ENCODE data around the gene DMC1. TPM values are rescaled to one million over a fixed set of nuclear protein-coding genes. Genes with fewer than 3 reads are reported as not detected.
A peak's percentile ranks its signal among the peaks of the same experiment; 100 is the strongest.

Gene DMC1
- total and polyA plus RNA-seq, 9 of the 15 experiments (the other 6 are each of a cell fraction or from before 2014, with no cell fraction given), result 5.5 to 55.5 (median 9.8) TPM

DNA sequence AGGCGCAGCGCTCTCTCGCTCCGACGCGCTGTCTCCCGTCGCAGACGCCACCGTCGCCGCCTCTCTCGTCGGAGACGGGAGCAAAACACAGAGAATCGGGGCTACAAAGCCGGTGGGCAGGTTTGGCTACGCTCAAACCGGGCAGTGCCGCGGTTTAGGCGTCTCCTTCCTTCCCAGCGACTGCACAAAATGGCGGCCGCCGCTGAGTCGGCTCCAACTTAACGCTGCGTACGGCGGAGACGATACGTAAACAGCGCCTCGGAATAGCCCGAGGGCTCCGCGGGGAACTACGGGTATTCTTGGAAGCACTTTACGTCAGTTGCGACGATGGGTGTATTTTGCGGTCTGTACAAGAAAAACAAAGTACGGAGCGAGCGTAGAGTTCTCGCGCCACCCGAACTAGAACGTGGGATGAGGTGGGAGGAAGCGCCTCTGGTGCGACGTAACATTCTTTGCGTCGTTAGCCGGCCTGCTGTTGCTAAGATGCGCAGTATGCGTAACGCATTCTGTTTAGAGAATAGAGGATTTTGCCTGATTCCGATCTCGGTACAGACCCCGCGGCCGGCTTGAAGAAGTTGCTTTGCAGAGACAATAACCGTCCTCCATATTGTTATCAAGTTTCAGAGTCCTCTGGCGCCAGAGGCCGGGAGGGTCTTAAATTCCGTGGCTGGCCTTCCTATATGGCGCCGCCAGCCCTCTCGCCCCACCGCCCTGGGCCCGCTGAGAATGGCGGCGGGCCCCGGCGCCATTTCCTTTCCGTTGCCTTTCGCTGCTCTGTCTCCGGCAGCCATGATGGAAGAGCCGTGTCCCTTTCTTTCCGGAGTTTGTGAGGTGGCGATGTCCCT, 63.6 kb downstream of the DMC1 start, which contains the start of gene DDX17:
DDX17 (minus strand) TSS at position 194 of the 845 bp plus-strand sequence.
- in situ Hi-C loops (cut with MboI), result no loop called here
- CTCF ChIA-PET (ENCODE audit: low intra/inter-chr PET ratio), result interaction anchor here (0.9 kb wide), 1 partner anchor 9 kb away, joined by 5 read pairs; no protein-coding TSS in a partner anchor
- TSS peak; percentile 93 for BruUV-seq (replicated peaks)
- H3K36me3 ChIP-seq (ENCODE audit: control insufficient read depth, insufficient read depth, low read length), result peaks cover 34% of the 10 kb centered on the region
- peaks cover 48% of the 10 kb centered on the region for H3K79me2 ChIP-seq (ENCODE audit: control insufficient read depth, insufficient read depth, low read length)
- peak within 1 kb of the TSS; percentile 99 to 100 for H3K9ac ChIP-seq (ENCODE audit: insufficient read depth in 1 of 2, low read depth in 2 of 2, low read length in 2 of 2)
- peak; percentile 73 to 93 (median 83) for DNase-seq (ENCODE audit: extremely low read depth in 1 of 4, low spot score in 3 of 4)
- intact Hi-C loops (cut with micrococcal nuclease), result no loop called here
- peak; percentile 95 for FAIRE-seq
- under 1% methylated on average over 72 of the region's 83 CpGs for WGBS (ENCODE audit: insufficient coverage, low coverage, missing lambda C conversion rate)
- no peaks in the 10 kb centered on the region; the same call in 1 of the 2 replicates for H4K20me1 ChIP-seq (replicated peaks; ENCODE audit: control insufficient read depth, insufficient read depth, low read length)
- peak within 1 kb of the TSS; percentile 92 for H3K4me2 ChIP-seq (ENCODE audit: insufficient read depth, low read length)
- peak within 1 kb of the TSS; percentile 93 for H2AFZ ChIP-seq (ENCODE audit: low read depth, low read length)
- peak; percentile 85 for ATAC-seq
- POLR2A ChIA-PET, result no interaction called here
- no peaks in the 10 kb centered on the region for H3K9me1 ChIP-seq (ENCODE audit: control insufficient read depth, insufficient read depth, low read length)
- H3K4me1 ChIP-seq (replicated peaks in 1 of 2; ENCODE audit: control insufficient read depth in 2 of 2, insufficient read depth in 2 of 2, low read length in 2 of 2), result peaks cover 12 to 29% of the 10 kb centered on the region in 2 experiments
- H3K27me3 ChIP-seq (ENCODE audit: control insufficient read depth in 2 of 2, insufficient read depth in 2 of 2, low read length in 2 of 2), result no peaks in the 10 kb centered on the region
- H3K4me3 ChIP-seq, result peak within 1 kb of the TSS; percentile 90
- H3K9me3 ChIP-seq (replicated peaks; ENCODE audit: control insufficient read depth, insufficient read depth, low read depth, low read length), result no peaks in the 10 kb centered on the region
- peak within 1 kb of the TSS; percentile 96 for H3K27ac ChIP-seq (ENCODE audit: extremely low read depth, low read depth, low read length)
- TF ChIP-seq ZNF444 (CRISPR knock-in tag; IDR thresholded peaks at IDR 0.05) (no peak), ARID1B (IDR thresholded peaks at IDR 0.05) (no peak), ILF3 (IDR thresholded peaks at IDR 0.05; ENCODE audit: borderline replicate concordance) (no peak), GATAD2B (IDR thresholded peaks at IDR 0.05; ENCODE audit: borderline replicate concordance) (no peak), ZC3H4 (CRISPR knock-in tag; IDR thresholded peaks at IDR 0.05; ENCODE audit: borderline replicate concordance) (peak; percentile 38; the same call in 1 of the 2 replicates), ZBED1 (IDR thresholded peaks at IDR 0.05) (0 out of 2 replicates have a peak, but pooled peaks have one; percentile 47)
- TF ChIP-seq, protein P1, sequence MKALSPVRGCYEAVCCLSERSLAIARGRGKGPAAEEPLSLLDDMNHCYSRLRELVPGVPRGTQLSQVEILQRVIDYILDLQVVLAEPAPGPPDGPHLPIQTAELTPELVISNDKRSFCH (CRISPR knock-in tag; IDR thresholded peaks at IDR 0.05), result no peak
- TF ChIP-seq, protein P1 (tag; IDR thresholded peaks at IDR 0.05), result peak; percentile 84; the same call in 1 of the 2 replicates
- TF ChIP-seq, protein P2, sequence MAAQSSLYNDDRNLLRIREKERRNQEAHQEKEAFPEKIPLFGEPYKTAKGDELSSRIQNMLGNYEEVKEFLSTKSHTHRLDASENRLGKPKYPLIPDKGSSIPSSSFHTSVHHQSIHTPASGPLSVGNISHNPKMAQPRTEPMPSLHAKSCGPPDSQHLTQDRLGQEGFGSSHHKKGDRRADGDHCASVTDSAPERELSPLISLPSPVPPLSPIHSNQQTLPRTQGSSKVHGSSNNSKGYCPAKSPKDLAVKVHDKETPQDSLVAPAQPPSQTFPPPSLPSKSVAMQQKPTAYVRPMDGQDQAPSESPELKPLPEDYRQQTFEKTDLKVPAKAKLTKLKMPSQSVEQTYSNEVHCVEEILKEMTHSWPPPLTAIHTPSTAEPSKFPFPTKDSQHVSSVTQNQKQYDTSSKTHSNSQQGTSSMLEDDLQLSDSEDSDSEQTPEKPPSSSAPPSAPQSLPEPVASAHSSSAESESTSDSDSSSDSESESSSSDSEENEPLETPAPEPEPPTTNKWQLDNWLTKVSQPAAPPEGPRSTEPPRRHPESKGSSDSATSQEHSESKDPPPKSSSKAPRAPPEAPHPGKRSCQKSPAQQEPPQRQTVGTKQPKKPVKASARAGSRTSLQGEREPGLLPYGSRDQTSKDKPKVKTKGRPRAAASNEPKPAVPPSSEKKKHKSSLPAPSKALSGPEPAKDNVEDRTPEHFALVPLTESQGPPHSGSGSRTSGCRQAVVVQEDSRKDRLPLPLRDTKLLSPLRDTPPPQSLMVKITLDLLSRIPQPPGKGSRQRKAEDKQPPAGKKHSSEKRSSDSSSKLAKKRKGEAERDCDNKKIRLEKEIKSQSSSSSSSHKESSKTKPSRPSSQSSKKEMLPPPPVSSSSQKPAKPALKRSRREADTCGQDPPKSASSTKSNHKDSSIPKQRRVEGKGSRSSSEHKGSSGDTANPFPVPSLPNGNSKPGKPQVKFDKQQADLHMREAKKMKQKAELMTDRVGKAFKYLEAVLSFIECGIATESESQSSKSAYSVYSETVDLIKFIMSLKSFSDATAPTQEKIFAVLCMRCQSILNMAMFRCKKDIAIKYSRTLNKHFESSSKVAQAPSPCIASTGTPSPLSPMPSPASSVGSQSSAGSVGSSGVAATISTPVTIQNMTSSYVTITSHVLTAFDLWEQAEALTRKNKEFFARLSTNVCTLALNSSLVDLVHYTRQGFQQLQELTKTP (IDR thresholded peaks at IDR 0.05; ENCODE audit: low read depth in 1 of 2, partially characterized antibody in 2 of 2), result no peak
- TF ChIP-seq, protein P3, sequence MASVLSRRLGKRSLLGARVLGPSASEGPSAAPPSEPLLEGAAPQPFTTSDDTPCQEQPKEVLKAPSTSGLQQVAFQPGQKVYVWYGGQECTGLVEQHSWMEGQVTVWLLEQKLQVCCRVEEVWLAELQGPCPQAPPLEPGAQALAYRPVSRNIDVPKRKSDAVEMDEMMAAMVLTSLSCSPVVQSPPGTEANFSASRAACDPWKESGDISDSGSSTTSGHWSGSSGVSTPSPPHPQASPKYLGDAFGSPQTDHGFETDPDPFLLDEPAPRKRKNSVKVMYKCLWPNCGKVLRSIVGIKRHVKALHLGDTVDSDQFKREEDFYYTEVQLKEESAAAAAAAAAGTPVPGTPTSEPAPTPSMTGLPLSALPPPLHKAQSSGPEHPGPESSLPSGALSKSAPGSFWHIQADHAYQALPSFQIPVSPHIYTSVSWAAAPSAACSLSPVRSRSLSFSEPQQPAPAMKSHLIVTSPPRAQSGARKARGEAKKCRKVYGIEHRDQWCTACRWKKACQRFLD (CRISPR knock-in tag; IDR thresholded peaks at IDR 0.05), result peak; percentile 70; the same call in 1 of the 2 replicates
- TF ChIP-seq, protein P4, sequence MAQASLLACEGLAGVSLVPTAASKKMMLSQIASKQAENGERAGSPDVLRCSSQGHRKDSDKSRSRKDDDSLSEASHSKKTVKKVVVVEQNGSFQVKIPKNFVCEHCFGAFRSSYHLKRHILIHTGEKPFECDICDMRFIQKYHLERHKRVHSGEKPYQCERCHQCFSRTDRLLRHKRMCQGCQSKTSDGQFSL (CRISPR knock-in tag; IDR thresholded peaks at IDR 0.05), result peak; percentile 7; the same call in 1 of the 2 replicates
- TF ChIP-seq, protein P4 (tag; IDR thresholded peaks at IDR 0.05), result no peak; a peak in 1 of 4 replicates

All from K562 (cell line).